HG02588 (cell line): ENCODE measurements around the gene TIAM2.

Source experiments
- ATAC-seq: cut with Tn5 transposase; IDR thresholded peaks from one replicate; pipeline ENCODE4 v1.9.1; 2021; ENCODE audit warnings: mild to moderate bottlenecking, moderate library complexity; ENCODE audit not compliant: unreplicated experiment

The TIAM2 gene

GRCh38 chr6:155055729-155056128, 60.6 kb downstream of the TIAM2 start:
- no peak for ATAC-seq

DNA sequence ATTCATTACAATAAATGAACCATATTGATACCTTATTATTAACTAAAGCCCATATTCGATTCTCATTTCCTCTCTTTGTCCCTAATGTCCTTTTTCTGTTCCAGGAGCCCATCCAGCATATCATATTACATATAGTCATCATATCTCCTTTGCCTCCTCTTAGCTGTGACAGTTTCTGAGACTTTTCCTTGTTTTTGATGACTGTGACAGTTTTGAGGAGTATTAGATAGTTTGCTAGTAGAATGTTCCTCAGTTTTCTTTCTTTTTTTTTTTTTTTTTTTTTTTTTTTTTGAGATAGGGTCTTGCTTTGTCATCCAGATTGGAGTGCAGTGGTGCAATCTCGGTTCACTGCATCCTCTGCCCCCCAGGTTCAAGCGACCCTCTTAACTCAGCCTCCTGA, 61.6 kb downstream of the TIAM2 start:
- no peak for ATAC-seq

- no peak for ATAC-seq
These were observed 66.3 kb downstream of the TIAM2 start for GRCh38 chr6:155061381-155061780.

GRCh38 chr6:155062866-155063341, 67.8 kb downstream of the TIAM2 start:
- no peak for ATAC-seq

DNA sequence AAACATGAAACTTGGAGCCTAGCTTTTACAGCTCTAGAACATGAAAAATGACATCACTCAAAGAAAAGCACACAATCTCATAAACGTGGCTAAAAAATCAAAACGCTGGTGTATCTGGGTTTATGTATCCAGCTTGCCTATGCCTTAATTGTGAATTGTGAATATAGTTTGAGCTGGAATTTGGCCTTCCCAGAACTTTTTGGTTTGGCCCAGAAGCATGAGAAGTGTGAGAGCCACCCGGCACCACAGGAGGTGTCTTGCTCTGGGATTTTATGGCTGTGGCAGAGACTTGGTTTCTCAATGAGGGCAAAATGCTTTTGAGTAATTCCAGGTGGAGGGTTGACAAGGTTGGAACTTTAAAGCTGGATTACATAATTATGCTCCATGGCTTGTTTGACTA, 69.2 kb downstream of the TIAM2 start:
- no peak for ATAC-seq

- ATAC-seq = no peak
These were observed 71.2 kb downstream of the TIAM2 start for GRCh38 chr6:155066361-155066760.

DNA sequence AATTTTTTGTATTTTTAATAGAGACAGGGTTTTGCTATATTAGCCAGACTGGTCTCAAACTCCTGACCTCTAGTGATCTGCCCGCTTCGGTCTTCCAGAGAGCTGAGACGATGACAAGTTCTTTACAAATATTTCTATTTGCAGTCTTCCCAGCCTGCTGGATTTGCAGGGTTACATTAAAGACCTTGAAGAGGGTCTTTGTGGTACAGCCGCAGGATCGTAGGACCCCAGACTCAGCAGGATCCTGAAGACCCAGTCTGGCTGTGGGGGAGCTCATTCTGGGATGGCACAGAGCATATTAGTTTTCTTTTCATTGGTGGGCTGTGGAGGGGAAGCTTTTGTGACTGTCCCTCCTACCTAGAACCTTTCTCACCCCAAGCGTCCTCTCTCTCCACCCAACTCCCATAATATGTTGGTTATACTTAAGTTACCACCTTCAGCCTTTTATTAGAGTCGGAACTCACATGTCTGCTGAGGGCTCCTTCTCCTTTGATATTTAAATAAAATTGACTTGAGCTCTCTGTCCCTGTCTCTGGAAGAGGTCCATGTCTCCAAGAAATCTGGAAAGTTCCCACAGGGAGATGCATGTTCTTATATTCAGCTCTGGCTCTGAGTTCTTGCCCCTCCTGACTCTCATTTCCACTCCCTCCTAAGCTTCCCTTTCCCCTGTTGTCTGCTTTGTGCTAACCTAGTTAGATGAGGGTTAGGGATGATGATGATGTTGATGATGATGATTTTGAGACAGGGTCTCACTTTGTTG, 72.0 kb downstream of the TIAM2 start:
- no peak for ATAC-seq

DNA sequence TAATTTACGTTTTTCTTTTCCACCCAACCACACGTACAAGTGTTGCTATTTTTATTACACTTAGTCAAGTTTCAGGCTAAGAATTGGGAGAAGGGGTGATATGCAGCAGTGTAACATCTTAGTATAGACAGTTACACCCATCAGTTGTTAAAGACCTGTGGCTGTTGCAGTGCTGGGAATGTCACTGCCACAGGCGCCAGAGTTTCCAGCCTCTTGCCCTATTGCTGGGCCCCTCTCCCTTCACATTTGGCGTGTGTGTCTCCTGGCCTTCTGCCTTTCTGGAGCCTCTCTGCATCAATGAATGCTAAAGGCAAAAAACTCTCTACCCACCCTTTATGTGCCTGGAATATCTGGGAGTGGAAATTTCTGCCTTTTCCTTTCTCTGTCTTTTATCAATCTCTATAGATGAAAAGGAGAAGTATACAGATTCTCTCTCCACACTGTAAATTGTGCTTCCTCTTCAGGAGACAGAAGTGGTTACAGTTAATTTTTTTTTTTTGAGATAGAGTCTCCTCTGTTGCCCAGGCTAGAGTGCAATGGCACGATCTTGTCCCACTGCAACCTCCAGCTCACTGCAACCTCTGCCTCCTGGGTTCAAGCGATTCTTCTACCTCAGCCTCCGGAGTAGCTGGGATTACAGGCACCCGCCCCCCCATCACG, 73.0 kb downstream of the TIAM2 start:
- ATAC-seq = no peak

DNA sequence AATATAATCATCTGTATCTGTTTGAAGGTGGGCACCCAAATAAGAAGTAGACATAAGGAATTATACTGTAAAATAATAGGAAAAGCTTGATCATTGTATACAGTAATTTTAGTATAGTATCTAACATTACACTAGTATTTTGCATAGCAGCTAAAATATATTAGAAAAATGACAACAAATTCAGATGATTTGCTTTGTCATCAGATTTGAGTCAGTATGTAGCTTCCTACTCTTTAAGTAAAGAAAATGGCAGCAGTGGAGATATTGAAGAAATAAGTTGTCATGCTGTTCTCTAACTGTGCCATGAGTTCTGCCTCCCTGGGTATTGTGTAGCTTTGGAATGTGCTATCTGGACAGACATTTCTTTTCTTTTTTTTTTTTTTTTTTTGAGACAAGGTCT, 74.4 kb downstream of the TIAM2 start:
- ATAC-seq = no peak

- no peak for ATAC-seq
These were observed 81.0 kb downstream of the TIAM2 start for GRCh38 chr6:155075930-155076695.

DNA sequence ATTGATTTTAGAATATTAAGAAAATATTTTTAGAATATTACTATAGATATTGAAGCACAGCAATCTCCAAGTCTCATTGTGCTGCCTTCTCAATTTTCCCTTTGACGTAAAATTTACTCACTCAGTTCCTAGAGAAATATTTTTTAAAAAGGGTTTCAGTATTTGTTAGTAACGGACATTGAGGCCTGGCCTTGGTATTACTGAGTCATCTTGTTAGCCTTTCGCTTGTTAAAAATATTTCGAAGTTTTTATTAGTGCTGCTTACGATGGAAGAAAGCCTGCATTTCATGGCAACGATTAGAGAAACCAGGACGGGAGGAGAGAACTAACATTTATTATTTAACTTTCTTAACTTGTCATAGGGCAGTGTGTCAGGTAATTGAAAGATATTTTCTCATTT, 82.2 kb downstream of the TIAM2 start:
- ATAC-seq = no peak

DNA sequence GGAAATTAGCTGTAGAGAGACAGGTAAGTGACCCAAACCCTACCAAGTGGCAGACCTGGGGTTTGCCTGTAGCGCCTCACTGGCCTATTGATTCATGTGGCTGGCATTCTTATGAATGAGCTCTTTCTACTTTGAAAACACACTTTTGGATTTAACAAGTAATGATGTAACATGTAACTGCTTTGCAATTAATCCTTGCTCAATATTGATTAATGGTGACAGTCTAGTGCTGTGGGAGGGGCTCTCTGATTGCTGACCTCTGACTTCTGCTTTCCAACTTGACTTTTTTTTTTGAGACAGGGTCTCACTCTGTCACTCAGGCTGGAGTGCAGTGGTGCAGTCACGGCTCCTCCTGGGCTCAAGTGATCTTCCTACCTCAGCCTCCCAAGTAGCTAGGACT, 82.7 kb downstream of the TIAM2 start:
- ATAC-seq = no peak

GRCh38 chr6:155078331-155078745, 83.2 kb downstream of the TIAM2 start:
- ATAC-seq = no peak

DNA sequence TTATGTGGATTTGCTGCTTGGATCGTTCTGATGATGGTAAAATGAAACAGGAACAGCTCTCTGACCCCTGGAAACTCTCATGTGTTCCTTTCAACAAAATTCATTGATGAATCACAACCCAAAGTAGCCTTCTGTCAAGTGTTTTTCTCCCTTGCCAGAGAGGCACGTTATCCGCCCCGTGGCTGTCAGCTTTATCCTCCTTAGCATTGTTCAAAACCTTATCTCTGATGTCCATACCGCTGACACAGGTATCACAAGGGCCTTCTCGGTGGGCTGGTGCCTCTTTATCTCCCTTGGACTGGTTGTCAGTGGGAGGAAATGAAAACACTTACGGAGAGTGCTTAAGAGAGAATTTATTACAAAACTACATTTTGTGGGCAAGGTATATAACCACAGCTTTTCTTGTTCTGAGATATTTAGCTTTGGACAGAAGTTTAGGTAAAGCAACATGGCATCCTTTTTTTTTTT, 84.9 kb downstream of the TIAM2 start:
- no peak for ATAC-seq

- no peak for ATAC-seq
These were observed 86.0 kb downstream of the TIAM2 start for GRCh38 chr6:155080881-155081845.

DNA sequence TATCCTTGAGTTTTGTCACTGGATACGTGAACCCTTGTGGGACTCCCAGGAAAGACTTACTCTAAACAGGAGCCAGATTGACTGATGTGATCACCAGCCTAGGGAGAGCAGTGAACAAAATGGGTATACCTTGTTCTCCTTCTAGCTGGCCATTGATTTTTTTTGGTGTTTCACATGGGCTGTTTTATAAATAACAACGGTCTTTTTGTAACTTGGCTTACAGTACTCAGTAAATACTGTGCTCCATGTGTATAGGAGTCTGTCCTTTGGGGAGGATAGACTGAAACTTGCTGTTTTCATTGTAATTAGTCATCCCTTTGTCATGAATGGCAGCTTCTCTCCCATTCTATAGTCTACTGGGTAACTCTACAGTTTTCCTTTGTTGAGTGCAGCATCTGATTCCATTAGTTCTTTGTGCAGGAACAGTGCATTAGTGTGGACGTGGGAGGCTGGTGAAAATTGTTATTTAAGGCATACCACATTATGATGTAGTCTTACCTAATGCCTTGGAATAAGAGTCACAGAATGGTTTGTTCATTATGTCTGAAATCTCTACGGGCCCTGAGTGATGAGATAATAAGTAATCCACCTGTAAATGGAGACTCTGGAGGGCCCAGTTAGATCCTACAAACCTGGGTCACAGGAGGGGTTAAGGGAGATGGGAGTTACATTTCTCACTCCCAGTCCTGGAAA, 89.5 kb downstream of the TIAM2 start:
- ATAC-seq = no peak

DNA sequence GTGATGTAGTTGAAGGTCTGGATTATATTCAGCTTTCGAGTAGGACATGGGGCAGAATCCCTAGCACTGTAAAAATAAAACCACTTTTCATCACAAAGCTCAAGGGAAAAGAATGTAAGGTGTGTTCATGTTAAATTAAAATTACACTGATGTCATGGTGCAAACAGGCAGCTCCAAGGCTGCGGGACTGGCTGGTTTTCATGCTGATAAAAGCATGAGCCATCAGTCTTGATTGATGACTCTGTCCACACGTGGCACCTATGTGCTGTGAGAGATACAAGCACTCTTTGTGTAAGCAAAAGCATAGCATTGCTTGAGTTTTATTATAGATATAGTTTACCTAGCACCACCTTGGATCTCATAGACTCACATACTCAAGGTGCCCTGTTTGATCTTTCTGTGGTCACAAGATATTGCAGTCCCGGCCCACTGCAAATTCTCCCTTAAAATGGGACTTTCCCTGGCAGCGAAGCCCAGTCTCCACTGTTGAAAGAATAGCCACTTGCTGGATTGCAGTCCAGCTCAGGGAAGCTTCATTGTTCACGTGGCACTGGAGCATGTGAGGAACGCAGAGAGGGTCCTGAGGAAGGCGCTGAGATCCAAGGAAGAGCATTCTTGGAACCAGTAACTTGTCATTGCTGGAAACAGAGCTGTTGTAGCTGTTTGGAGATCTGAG, 90.6 kb downstream of the TIAM2 start:
- ATAC-seq = no peak

- no peak for ATAC-seq
These were observed 93.7 kb downstream of the TIAM2 start for GRCh38 chr6:155088856-155089255.

GRCh38 chr6:155089746-155090145, 94.6 kb downstream of the TIAM2 start:
- ATAC-seq = no peak
